Neuronal stem cell (in vitro differentiated cells): ENCODE measurements around the gene SGPP2.

Source experiments
- DNase-seq: peaks from one replicate; pipeline ENCODE4 v3.0.0-alpha.2; 2013; ENCODE audit warnings: low spot score
- H2AFZ ChIP-seq: one replicate; pipeline ENCODE4 v1.6.1; 2013; ENCODE audit warnings: mild to moderate bottlenecking, low read length, inconsistent platforms
- H2AK5ac ChIP-seq: 2 replicates; pipeline ENCODE4 v1.6.1; 2013; ENCODE audit warnings: low read depth, mild to moderate bottlenecking, inconsistent platforms, low read length, moderate library complexity, mixed read lengths
- H2BK120ac ChIP-seq: 2 replicates; pipeline ENCODE4 v1.6.1; 2013; ENCODE audit warnings: low read depth, mild to moderate bottlenecking, inconsistent platforms, low read length, moderate library complexity, mixed read lengths
- H2BK12ac ChIP-seq: one replicate; pipeline ENCODE4 v1.6.1; 2013; ENCODE audit warnings: low read length, inconsistent platforms
- H2BK15ac ChIP-seq: 2 replicates; pipeline ENCODE4 v1.6.1; 2013; ENCODE audit warnings: mild to moderate bottlenecking, low read length, inconsistent platforms, mixed read lengths
- H2BK5ac ChIP-seq: one replicate; pipeline ENCODE4 v1.6.1; 2013; ENCODE audit warnings: inconsistent platforms, mild to moderate bottlenecking, low read length, moderate library complexity
- H3K14ac ChIP-seq: one replicate; pipeline ENCODE4 v1.6.1; 2013; ENCODE audit warnings: low read length, inconsistent platforms
- H3K18ac ChIP-seq: 2 replicates; pipeline ENCODE4 v1.6.1; 2013; ENCODE audit warnings: low read length, inconsistent platforms
- H3K23ac ChIP-seq: 2 replicates; pipeline ENCODE4 v1.6.1; 2013; ENCODE audit warnings: low read depth, mild to moderate bottlenecking, mixed read lengths, low read length, inconsistent platforms; ENCODE audit not compliant: poor library complexity
- H3K27ac ChIP-seq: replicated peaks from 3 replicates; pipeline ENCODE4 v1.5.1; 2013; ENCODE audit warnings: low read length, inconsistent platforms
- H3K27me3 ChIP-seq, 3 experiments: 2 replicates each; pipeline ENCODE4 v1.6.1; 2013; ENCODE audit warnings: low read length in 3 of 3, mild to moderate bottlenecking in 2 of 3, inconsistent platforms in 1 of 3, low read depth in 1 of 3, mixed read lengths in 1 of 3, moderate library complexity in 1 of 3; ENCODE audit not compliant: control insufficient read depth in 3 of 3, insufficient read depth in 3 of 3
- H3K36me3 ChIP-seq, 2 donors: replicated peaks in 1 of 2; 2 replicates each; pipeline ENCODE4 v1.6.1; 2013; ENCODE audit warnings: low read length in 2 of 2; ENCODE audit not compliant: control insufficient read depth in 2 of 2, insufficient read depth in 2 of 2
- H3K4ac ChIP-seq: 2 replicates; pipeline ENCODE4 v1.6.1; 2013; ENCODE audit warnings: inconsistent platforms, mild to moderate bottlenecking, low read length, moderate library complexity
- H3K4me1 ChIP-seq, 2 donors: 1 replicate in 1 of 2; 2 replicates in 1 of 2; pipeline ENCODE4 v1.6.1; 2013; ENCODE audit warnings: low read length in 2 of 2, low read depth in 1 of 2; ENCODE audit not compliant: control insufficient read depth in 2 of 2, insufficient read depth in 1 of 2
- H3K4me2 ChIP-seq: one replicate; pipeline ENCODE4 v1.6.1; 2013; ENCODE audit warnings: mild to moderate bottlenecking, low read length, inconsistent platforms; ENCODE audit not compliant: insufficient read depth, poor library complexity, severe bottlenecking
- H3K4me3 ChIP-seq, 2 donors: 2 replicates each; pipeline ENCODE4 v1.5.1; 2013; ENCODE audit warnings: low read length in 2 of 2, mild to moderate bottlenecking in 2 of 2, inconsistent platforms in 1 of 2, moderate library complexity in 1 of 2
- H3K79me1 ChIP-seq: one replicate; pipeline ENCODE4 v1.6.1; 2013; ENCODE audit warnings: low read depth, mild to moderate bottlenecking, inconsistent platforms, low read length, moderate library complexity
- H3K9ac ChIP-seq: one replicate; pipeline ENCODE4 v1.6.1; 2013; ENCODE audit warnings: mild to moderate bottlenecking, low read depth, low read length, inconsistent platforms; ENCODE audit not compliant: poor library complexity
- H3K9me3 ChIP-seq, 2 donors: replicated peaks in 1 of 2; 2 replicates each; pipeline versions ENCODE3 to v1.6.1; 2013; ENCODE audit warnings: low read length in 2 of 2, mild to moderate bottlenecking in 2 of 2, inconsistent platforms in 1 of 2, low read depth in 1 of 2, mixed read lengths in 1 of 2, moderate library complexity in 1 of 2; ENCODE audit not compliant: control insufficient read depth in 2 of 2, insufficient read depth in 1 of 2
- H4K8ac ChIP-seq: one replicate; pipeline ENCODE4 v1.6.1; 2013; ENCODE audit warnings: low read depth, mild to moderate bottlenecking, inconsistent platforms, low read length, moderate library complexity
- H4K91ac ChIP-seq: one replicate; pipeline ENCODE4 v1.6.1; 2013; ENCODE audit warnings: low read length, low read depth, mild to moderate bottlenecking, inconsistent platforms; ENCODE audit not compliant: poor library complexity
- WGBS, 2 donors: extraction: QIAGEN DNeasy Blood & Tissue Kit; methylation state at CpG; one replicate each; pipeline ENCODE4 v1.1.7; 2013; ENCODE audit warnings: missing lambda C conversion rate in 2 of 2, mixed read lengths in 1 of 2; ENCODE audit not compliant: insufficient read length in 2 of 2, insufficient replicate concordance in 1 of 2; ENCODE audit errors: extremely low coverage in 2 of 2; 5-methylcytosine and 5-hydroxymethylcytosine counted together

The SGPP2 gene

GRCh38 chr2:222439692-222440091, 15.3 kb downstream of the SGPP2 start:
- Histone ChIP-seq H3K23ac (no peak overlapping the region), H3K79me1 (no peaks in the 10 kb centered on the region), H2BK5ac (no peak overlapping the region), H2BK12ac (no peak overlapping the region), H3K4me1 (peaks cover 0 to 3% of the 10 kb centered on the region in 2 donors), H3K9ac (no peak overlapping the region), H2AK5ac (no peak overlapping the region), H3K4ac (no peak overlapping the region), H2BK15ac (no peak overlapping the region), H3K4me2 (no peak overlapping the region), H3K9me3 (no peaks in the 10 kb centered on the region), H3K36me3 (no peaks in the 10 kb centered on the region), H3K18ac (no peak overlapping the region), H3K27ac (no peak overlapping the region), H2AFZ (no peak overlapping the region), H4K8ac (no peak overlapping the region), H3K14ac (no peak overlapping the region), H3K4me3 (no peak overlapping the region), H4K91ac (no peak overlapping the region), H3K27me3 (no peaks in the 10 kb centered on the region), H2BK120ac (no peak overlapping the region)
- WGBS, 2 donors = no CpG with 5 or more reads among the region's 1 CpG
- DNase-seq = no peak

- no peak for DNase-seq
- H4K8ac ChIP-seq = no peak overlapping the region
- no peak overlapping the region for H3K14ac ChIP-seq
- H2AFZ ChIP-seq = no peak overlapping the region
- H3K9me3 ChIP-seq = no peaks in the 10 kb centered on the region
- peaks cover 0 to 6% of the 10 kb centered on the region in 2 donors for H3K4me1 ChIP-seq
- no peak overlapping the region for H3K23ac ChIP-seq
- H2BK5ac ChIP-seq = no peak overlapping the region
- no peak overlapping the region for H3K4me3 ChIP-seq
- H2BK120ac ChIP-seq = no peak overlapping the region
- no peak overlapping the region for H2AK5ac ChIP-seq
- H3K4ac ChIP-seq = no peak overlapping the region
- H3K79me1 ChIP-seq = no peaks in the 10 kb centered on the region
- WGBS, 2 donors = no CpG with 5 or more reads among the region's 4 CpGs
- H3K27ac ChIP-seq = no peak overlapping the region
- no peaks in the 10 kb centered on the region for H3K36me3 ChIP-seq
- no peak overlapping the region for H3K4me2 ChIP-seq
- no peaks in the 10 kb centered on the region for H3K27me3 ChIP-seq
- no peak overlapping the region for H2BK12ac ChIP-seq
- H3K9ac ChIP-seq = no peak overlapping the region
- no peak overlapping the region for H4K91ac ChIP-seq
- no peak overlapping the region for H3K18ac ChIP-seq
- no peak overlapping the region for H2BK15ac ChIP-seq
These were observed 16.5 kb downstream of the SGPP2 start for GRCh38 chr2:222440673-222441422.

GRCh38 chr2:222442665-222443064, 18.3 kb downstream of the SGPP2 start:
- DNase-seq = no peak
- Histone ChIP-seq H2BK5ac (no peak overlapping the region), H3K4ac (no peak overlapping the region), H3K79me1 (no peaks in the 10 kb centered on the region), H3K4me2 (no peak overlapping the region), H3K36me3 (no peaks in the 10 kb centered on the region), H4K91ac (no peak overlapping the region), H3K9ac (no peak overlapping the region), H3K4me3 (no peak overlapping the region), H3K18ac (no peak overlapping the region), H3K27ac (no peak overlapping the region), H2AFZ (no peak overlapping the region), H3K23ac (no peak overlapping the region), H2BK12ac (no peak overlapping the region), H4K8ac (no peak overlapping the region), H3K14ac (no peak overlapping the region), H3K9me3 (no peaks in the 10 kb centered on the region), H2AK5ac (no peak overlapping the region), H2BK15ac (no peak overlapping the region), H3K4me1 (peaks cover 0 to 6% of the 10 kb centered on the region in 2 donors), H3K27me3 (no peaks in the 10 kb centered on the region), H2BK120ac (no peak overlapping the region)
- WGBS, 2 donors = no CpG with 5 or more reads among the region's 5 CpGs

GRCh38 chr2:222445227-222445626, 20.9 kb downstream of the SGPP2 start:
- DNase-seq = no peak
- Histone ChIP-seq H3K27me3 (no peaks in the 10 kb centered on the region), H3K79me1 (no peaks in the 10 kb centered on the region), H3K4me3 (no peak overlapping the region), H3K9ac (no peak overlapping the region), H2AK5ac (no peak overlapping the region), H3K14ac (no peak overlapping the region), H2BK12ac (no peak overlapping the region), H3K4me2 (no peak overlapping the region), H3K27ac (no peak overlapping the region), H2BK120ac (no peak overlapping the region), H3K23ac (no peak overlapping the region), H3K4me1 (peaks cover 0 to 6% of the 10 kb centered on the region in 2 donors), H4K91ac (no peak overlapping the region), H3K4ac (no peak overlapping the region), H3K36me3 (no peaks in the 10 kb centered on the region), H2BK15ac (no peak overlapping the region), H3K18ac (no peak overlapping the region), H4K8ac (no peak overlapping the region), H2AFZ (no peak overlapping the region), H2BK5ac (no peak overlapping the region), H3K9me3 (no peaks in the 10 kb centered on the region)
- WGBS, 2 donors = no CpG with 5 or more reads among the region's 1 CpG
